HCT116 (cell line): Measurements from ENCODE around the gene ZXDC. TPM values are rescaled to one million over a fixed set of nuclear protein-coding genes. Genes with fewer than 3 reads are reported as not detected.

Experiments used
- ATAC-seq: fragments of 200-7000 bp; cut with Tn5 transposase; 2 replicates; pipeline ENCODE4 v1.9.1; 2020; ENCODE audit warnings: mild to moderate bottlenecking, moderate library complexity
- BruUV-seq: library from RNA; stranded (reverse); fragments of 400-500 nt; replicated peaks from 2 replicates; lab custom pipeline; 2021; lab: Mats Ljungman, UMichigan
- CTCF ChIA-PET: fragments of 300-600 bp; sonication (Branson Sonifier 250); formaldehyde crosslinking; loops from one replicate; lab custom pipeline; 2021; ENCODE audit warnings: antibody characterized with exemption; lab: Charles Lee
- POLR2A ChIA-PET: fragments of 300-600, 350-600 bp; sonication (Branson Sonifier 250); formaldehyde crosslinking; loops from one replicate; lab custom pipeline; 2021; ENCODE audit warnings: antibody characterized with exemption; lab: Charles Lee
- RAD21 ChIA-PET, 2 experiments: fragments of 300-600 bp; sonication (Branson Sonifier 250); formaldehyde crosslinking; loops; one replicate each; lab custom pipeline; 2023; ENCODE audit warnings: low total read pairs in 2 of 2; ENCODE audit not compliant: uncharacterized antibody in 2 of 2, unreplicated experiment in 2 of 2, low non-redundant PET in 1 of 2; lab: Charles Lee
- DNase-seq: peaks from one replicate; pipeline ENCODE4 v3.0.0-alpha.2; 2010; ENCODE audit warnings: low read depth, low spot score
- H2AFZ ChIP-seq: fragments of 200-600 bp; shearing (Covaris generic), sonication (generic); 2 replicates; pipeline ENCODE4 v1.6.1; 2017; ENCODE audit warnings: low read depth, mixed run types, mixed read lengths, antibody characterized with exemption, low read length; ENCODE audit not compliant: poor library complexity, severe bottlenecking
- H3K27ac ChIP-seq: 2 replicates; pipeline ENCODE4 v1.5.1; 2012; ENCODE audit warnings: low read depth, low read length
- H3K27me3 ChIP-seq: fragments of 200-600 bp; sonication (generic); 2 replicates; pipeline ENCODE4 v1.6.1; 2016; ENCODE audit warnings: mixed run types, low read length, mixed read lengths; ENCODE audit not compliant: insufficient read depth
- H3K36me3 ChIP-seq, 2 experiments: fragments of 200-500 bp in 1 of 2; fragments of 200-600 bp in 1 of 2; sonication (Bioruptor generic) in 1 of 2; sonication (generic) in 1 of 2; 2 replicates each; pipeline versions ENCODE4 v1.5.1 to v1.6.1; 2014 to 2016; ENCODE audit warnings: low read length in 2 of 2, inconsistent platforms in 1 of 2, mixed read lengths in 1 of 2, mixed run types in 1 of 2; ENCODE audit not compliant: insufficient read depth in 2 of 2, control insufficient read depth in 1 of 2
- H3K4me1 ChIP-seq, 2 experiments: fragments of 200-600 bp in 1 of 2; sonication (generic) in 1 of 2; 2 replicates each; pipeline versions ENCODE4 v1.5.1 to v1.6.1; 2012 to 2017; ENCODE audit warnings: low read length in 2 of 2, inconsistent platforms in 1 of 2, mild to moderate bottlenecking in 1 of 2, mixed read lengths in 1 of 2, mixed run types in 1 of 2, moderate library complexity in 1 of 2; ENCODE audit not compliant: insufficient read depth in 2 of 2, control insufficient read depth in 1 of 2
- H3K4me2 ChIP-seq: fragments of 200-600 bp; sonication (generic); 2 replicates; pipeline ENCODE4 v1.6.1; 2017; ENCODE audit warnings: mixed run types, low read length, mixed read lengths
- H3K4me3 ChIP-seq, 2 experiments: fragments of 200-600 bp in 1 of 2; sonication (generic) in 1 of 2; replicated peaks in 1 of 2; 2 replicates each; pipeline ENCODE4 v1.5.1; 2011 to 2016; ENCODE audit warnings: low read length in 2 of 2, control low read depth in 1 of 2, low read depth in 1 of 2, mild to moderate bottlenecking in 1 of 2, mixed read lengths in 1 of 2, mixed run types in 1 of 2
- H3K79me2 ChIP-seq: fragments of 200-600 bp; sonication (generic); 2 replicates; pipeline ENCODE4 v1.6.1; 2017; ENCODE audit warnings: mild to moderate bottlenecking, mixed run types, low read length, moderate library complexity, mixed read lengths; ENCODE audit not compliant: insufficient read depth
- H3K9ac ChIP-seq: fragments of 200-600 bp; sonication (generic); 2 replicates; pipeline ENCODE4 v1.6.1; 2016; ENCODE audit warnings: low read length, mixed read lengths
- H3K9me2 ChIP-seq: fragments of 200-600 bp; sonication (generic), shearing (Covaris generic); 2 replicates; pipeline ENCODE4 v1.6.1; 2017; ENCODE audit warnings: mixed run types, mild to moderate bottlenecking, moderate library complexity; ENCODE audit not compliant: insufficient read depth
- H3K9me3 ChIP-seq, 2 experiments: fragments of 200-500 bp in 1 of 2; fragments of 200-600 bp in 1 of 2; sonication (Bioruptor generic) in 1 of 2; sonication (generic) in 1 of 2; 2 replicates each; pipeline ENCODE4 v1.6.1; 2014 to 2017; ENCODE audit warnings: low read length in 2 of 2, mixed read lengths in 2 of 2, inconsistent platforms in 1 of 2, low read depth in 1 of 2, mild to moderate bottlenecking in 1 of 2, mixed run types in 1 of 2, moderate library complexity in 1 of 2; ENCODE audit not compliant: control insufficient read depth in 1 of 2, insufficient read depth in 1 of 2
- H4K20me1 ChIP-seq: fragments of 200-600 bp; sonication (generic), shearing (Covaris generic); 2 replicates; pipeline ENCODE4 v1.6.1; 2017; ENCODE audit warnings: mixed run types, mild to moderate bottlenecking, moderate library complexity; ENCODE audit not compliant: insufficient read depth
- CTCF ChIP-seq, 3 experiments: fragments of 200-600 bp in 1 of 3; sonication (generic) in 1 of 3; IDR thresholded peaks in 2 of 3; conservative IDR thresholded peaks in 1 of 3; 2 replicates each; pipeline ENCODE4 v1.5.1; 2012 to 2017; ENCODE audit warnings: low read depth in 2 of 3, low read length in 2 of 3, antibody characterized with exemption in 1 of 3, borderline replicate concordance in 1 of 3, control low read depth in 1 of 3, mild to moderate bottlenecking in 1 of 3, mixed read lengths in 1 of 3, mixed run types in 1 of 3, moderate library complexity in 1 of 3; ENCODE audit not compliant: insufficient read depth in 1 of 3
- ELF1 ChIP-seq: IDR thresholded peaks from 2 replicates; pipeline ENCODE4 v1.6.1; 2012; ENCODE audit warnings: low read depth, borderline replicate concordance
- EZH2 ChIP-seq: fragments of 200-600 bp; sonication (generic); IDR thresholded peaks from 2 replicates; pipeline ENCODE4 v1.6.1; 2017; ENCODE audit warnings: antibody characterized with exemption, mixed run types
- EZH2phosphoT487 ChIP-seq: fragments of 200-600 bp; IDR thresholded peaks from 2 replicates; pipeline ENCODE4 v1.6.1; 2018; ENCODE audit warnings: antibody characterized with exemption, borderline replicate concordance
- JUND ChIP-seq: IDR thresholded peaks from 2 replicates; pipeline ENCODE4 v1.6.1; 2012
- RAD21 ChIP-seq: IDR thresholded peaks from 2 replicates; pipeline ENCODE4 v1.6.1; 2012; ENCODE audit warnings: low read depth, mild to moderate bottlenecking
- REST ChIP-seq: IDR thresholded peaks from 2 replicates; pipeline ENCODE4 v1.6.1; 2012; ENCODE audit warnings: low read depth
- SRF ChIP-seq: IDR thresholded peaks from 2 replicates; pipeline ENCODE4 v1.6.1; 2012; ENCODE audit warnings: low read depth
- ZBTB33 ChIP-seq: IDR thresholded peaks from 2 replicates; pipeline ENCODE4 v1.6.1; 2011; ENCODE audit warnings: mild to moderate bottlenecking, low read length, moderate library complexity; ENCODE audit not compliant: insufficient replicate concordance; ENCODE audit errors: extremely low read depth
- ZFX ChIP-seq: fragments of 450-650 bp; IDR thresholded peaks from 2 replicates; pipeline ENCODE4 v1.6.1; 2017
- ZNF274 ChIP-seq: fragments of 200-500 bp; sonication (Bioruptor generic); IDR thresholded peaks from 2 replicates; pipeline ENCODE4 v1.6.1; 2014; ENCODE audit warnings: mild to moderate bottlenecking, low read depth, low read length, inconsistent platforms
- intact Hi-C: fragments of 100-400 bp; cut with micrococcal nuclease; formaldehyde crosslinking; loops from 2 replicates; pipeline ENCODE4 v1.10.0; 2022
- total RNA-seq: library from RNA; stranded (reverse); gene quantifications from one replicate; pipeline ENCODE4 v1.2.1, GENCODE V29; 2021; ENCODE audit not compliant: unreplicated experiment

The ZXDC gene
- total RNA-seq, 1 experiment from 2014 or later = 29.9 TPM

- ChIA-PET CTCF (no interaction called here), RAD21 (interaction anchor here in 1 of 2 experiments (1.2 kb wide), 1 partner anchor 42 kb away, joined by 3 read pairs; no protein-coding TSS in a partner anchor), POLR2A (no interaction called here)
- ATAC-seq = no peak
- H3K36me3 ChIP-seq = no peaks in the 10 kb centered on the region
- TF ChIP-seq RAD21 (no peak), SRF (no peak), ELF1 (no peak), REST (no peak), ZFX (no peak), EZH2 (no peak), CTCF (IDR thresholded peaks at IDR 0.05 in 2 of 3, conservative IDR thresholded peaks at IDR 0.05 in 1 of 3; ENCODE audit: borderline replicate concordance in 1 of 3, insufficient read depth in 1 of 3, low read depth in 2 of 3, low read length in 2 of 3) (no peak), EZH2phosphoT487 (no peak), ZNF274 (no peak), JUND (no peak), ZBTB33 (no peak)
- no peak overlapping the region for H2AFZ ChIP-seq
- H3K4me2 ChIP-seq = no peak overlapping the region
- DNase-seq = no peak
- H3K9ac ChIP-seq = no peak overlapping the region
- 0 out of 4 replicates have a peak, but pooled peaks cover 0 to 3% of the 10 kb centered on the region in 2 experiments for H3K4me1 ChIP-seq
- H3K9me3 ChIP-seq = no peaks in the 10 kb centered on the region
- H3K79me2 ChIP-seq = no peaks in the 10 kb centered on the region
- intact Hi-C loops = no loop called here
- 0 out of 2 replicates have a peak, but pooled peaks cover 7% of the 10 kb centered on the region for H3K27me3 ChIP-seq
- no TSS peak for BruUV-seq
- H3K4me3 ChIP-seq = no peak overlapping the region
- H3K27ac ChIP-seq = no peak overlapping the region
- no peaks in the 10 kb centered on the region for H4K20me1 ChIP-seq
- H3K9me2 ChIP-seq = no peaks in the 10 kb centered on the region
Observed at GRCh38 chr3:126408099-126408498, 67.6 kb downstream of the ZXDC start.
